Mucosa of descending colon (tissue), 3 donors: ENCODE results near the gene PAM. TPM values are rescaled to one million over a fixed set of nuclear protein-coding genes. Genes with fewer than 3 reads are reported as not detected.

Experiments used
- ATAC-seq: fragments of 200-7000 bp; cut with Tn5 transposase; one replicate; pipeline ENCODE4 v1.9.1; 2020; ENCODE audit warnings: mild to moderate bottlenecking, moderate library complexity
- DNase-seq, 3 donors: peaks; one replicate each; pipeline ENCODE4 v3.0.0-alpha.2; 2020
- H3K36me3 ChIP-seq: fragments of 200-600 bp; one replicate; pipeline ENCODE4 v1.8.0; 2021; ENCODE audit warnings: low read depth, mild to moderate bottlenecking
- H3K4me1 ChIP-seq: fragments of 200-600 bp; one replicate; pipeline ENCODE4 v1.8.0; 2021; ENCODE audit warnings: low read depth, mild to moderate bottlenecking
- H3K4me3 ChIP-seq: fragments of 200-600 bp; one replicate; pipeline ENCODE4 v1.8.0; 2021; ENCODE audit warnings: mild to moderate bottlenecking
- H3K9me3 ChIP-seq: fragments of 200-600 bp; one replicate; pipeline ENCODE4 v1.8.0; 2021; ENCODE audit warnings: mild to moderate bottlenecking
- CTCF ChIP-seq: fragments of 200-600 bp; IDR thresholded peaks from one replicate; pipeline ENCODE4 v1.8.0; 2022; ENCODE audit warnings: antibody characterized with exemption, mild to moderate bottlenecking
- intact Hi-C, 2 donors: fragments of 100-400 bp; cut with DNase I in 1 of 2; cut with micrococcal nuclease in 1 of 2; formaldehyde crosslinking; loops; one replicate each; pipeline versions ENCODE4 v1.11.0 to v1.11.1; 2022; cut with DNase I, micrococcal nuclease
- total RNA-seq, 3 donors: library from RNA; stranded (reverse); fragmentation: NEBNext Ultra II Directional in 2 of 3; extraction: Animal tissue kit (Norgen Biotek cat#: 25700) in 2 of 3; gene quantifications; one replicate each; pipeline versions ENCODE4 v1.2.1 to v1.2.4, GENCODE V29; 2021 to 2023
- donor health status: DM: no; HTN: no; CAD: no; lungs with moderate emphysema.
- donor health status: DM: no; HTN: no; CAD: no.
- donor health status: DM: no; HTN: yes; CAD: no.

PAM gene
- total RNA-seq, 3 donors from 2014 or later: 59.7 to 164 (median 64.4) TPM

DNA sequence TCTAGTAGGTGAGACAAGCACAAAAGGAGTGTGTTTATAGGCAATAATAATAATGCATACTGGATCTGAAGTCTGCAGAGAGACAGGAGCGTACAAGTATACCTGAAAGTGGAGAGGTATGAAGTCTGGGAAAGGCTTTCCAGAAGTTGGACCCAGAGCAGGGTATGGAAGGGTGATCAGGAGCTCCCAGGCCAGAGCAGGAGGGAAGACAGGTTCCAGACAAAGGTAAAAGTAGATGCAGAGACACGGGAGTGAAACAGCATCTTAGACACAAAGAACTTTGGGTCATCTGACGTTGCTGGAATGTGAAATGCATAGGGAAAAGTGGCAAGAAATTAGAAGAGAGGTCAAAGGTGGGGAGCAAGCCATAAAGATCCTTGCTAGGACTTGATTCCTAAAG, 175.1 kb downstream of the PAM start:
- Histone ChIP-seq H3K4me3 (no peak overlapping the region), H3K36me3 (no peaks in the 10 kb centered on the region), H3K9me3 (no peaks in the 10 kb centered on the region), H3K4me1 (no peaks in the 10 kb centered on the region)
- ATAC-seq (no peak), DNase-seq (no peak)
- intact Hi-C loops: no loop called here
- TF ChIP-seq CTCF: no peak

GRCh38 chr5:102931085-102931725, 176.1 kb downstream of the PAM start:
- Histone ChIP-seq H3K9me3 (no peaks in the 10 kb centered on the region), H3K36me3 (no peaks in the 10 kb centered on the region), H3K4me1 (no peaks in the 10 kb centered on the region), H3K4me3 (no peak overlapping the region)
- intact Hi-C loops: no loop called here
- DNase-seq (no peak), ATAC-seq (no peak)
- TF ChIP-seq CTCF: no peak

GRCh38 chr5:102932781-102933180, 177.7 kb downstream of the PAM start:
- Histone ChIP-seq H3K9me3 (no peaks in the 10 kb centered on the region), H3K4me1 (no peaks in the 10 kb centered on the region), H3K36me3 (no peaks in the 10 kb centered on the region), H3K4me3 (no peak overlapping the region)
- intact Hi-C loops: no loop called here
- ATAC-seq (no peak), DNase-seq (no peak)
- no peak for TF ChIP-seq CTCF

DNA sequence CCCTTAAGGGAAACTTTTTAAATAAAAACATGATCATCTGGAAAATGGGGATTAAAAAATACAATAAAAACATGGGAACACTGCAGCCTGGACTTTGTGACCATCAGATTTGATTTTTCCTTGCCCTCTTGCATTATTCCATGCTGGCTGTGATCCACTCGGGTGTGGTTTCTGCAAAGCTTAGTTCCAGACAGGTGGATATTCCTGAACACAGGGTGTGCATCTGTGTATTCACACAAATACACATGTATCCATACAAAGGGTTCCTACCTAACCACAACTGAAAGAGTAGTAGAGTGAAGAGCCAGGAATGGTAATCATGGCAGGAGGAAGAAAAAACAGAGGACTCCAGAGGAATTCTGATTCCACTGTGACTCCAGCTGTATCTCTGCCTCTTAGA, 178.2 kb downstream of the PAM start:
- ATAC-seq (peak; percentile 62), DNase-seq (peak in 1 of 3 donors; percentile 40)
- H3K4me3 ChIP-seq: no peak overlapping the region
- no peak for TF ChIP-seq CTCF
- intact Hi-C loops: no loop called here
- H3K36me3 ChIP-seq: no peaks in the 10 kb centered on the region
- no peaks in the 10 kb centered on the region for H3K4me1 ChIP-seq
- no peaks in the 10 kb centered on the region for H3K9me3 ChIP-seq

DNA sequence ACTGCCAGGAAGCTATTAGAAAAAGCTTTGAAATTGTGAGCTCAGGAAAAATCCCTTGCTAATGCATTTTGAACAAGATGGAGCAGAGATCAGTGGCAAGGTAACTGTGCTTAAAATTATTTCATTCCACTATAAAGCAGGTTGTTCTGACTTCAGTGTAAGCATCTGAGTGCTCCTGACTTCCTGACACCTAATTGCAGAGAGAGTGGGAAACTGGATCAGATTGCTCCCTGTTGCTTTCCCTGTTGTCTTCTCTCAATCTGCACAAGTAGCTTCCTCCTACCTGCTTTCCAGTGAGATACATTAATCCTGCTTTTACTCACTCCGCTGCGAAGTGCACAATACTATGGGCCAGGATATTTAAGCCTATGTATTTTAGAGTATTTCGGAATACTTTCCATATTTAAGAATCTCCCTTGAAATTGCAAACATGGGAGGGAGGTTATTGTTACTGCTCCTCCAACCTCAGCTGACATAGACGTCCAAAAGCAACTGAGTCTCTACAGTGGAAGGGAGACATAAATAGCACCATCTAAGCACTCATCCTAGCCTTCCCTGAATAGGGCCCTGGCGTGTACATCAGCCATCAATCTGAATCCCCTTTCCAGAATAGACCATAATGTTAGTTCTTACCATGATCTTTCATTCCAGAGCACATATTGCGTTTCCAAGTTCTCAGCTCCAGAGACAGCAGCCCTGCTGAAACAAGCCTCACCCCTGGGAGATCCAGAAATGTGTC, 178.8 kb downstream of the PAM start:
- intact Hi-C loops: no loop called here
- ATAC-seq (no peak), DNase-seq (no peak)
- TF ChIP-seq CTCF: no peak
- no peaks in the 10 kb centered on the region for H3K4me1 ChIP-seq
- no peak overlapping the region for H3K4me3 ChIP-seq
- H3K9me3 ChIP-seq: no peaks in the 10 kb centered on the region
- no peaks in the 10 kb centered on the region for H3K36me3 ChIP-seq
